Measurements from ENCODE around the gene CFAP68. TPM values are rescaled to one million over a fixed set of nuclear protein-coding genes. Genes with fewer than 3 reads are reported as not detected.

Gene CFAP68
- total and polyA plus RNA-seq, 2 of the 13 experiments (the other 11 are each of a cell fraction or from before 2014, with no cell fraction given), result 22.2 to 25.6 TPM

DNA sequence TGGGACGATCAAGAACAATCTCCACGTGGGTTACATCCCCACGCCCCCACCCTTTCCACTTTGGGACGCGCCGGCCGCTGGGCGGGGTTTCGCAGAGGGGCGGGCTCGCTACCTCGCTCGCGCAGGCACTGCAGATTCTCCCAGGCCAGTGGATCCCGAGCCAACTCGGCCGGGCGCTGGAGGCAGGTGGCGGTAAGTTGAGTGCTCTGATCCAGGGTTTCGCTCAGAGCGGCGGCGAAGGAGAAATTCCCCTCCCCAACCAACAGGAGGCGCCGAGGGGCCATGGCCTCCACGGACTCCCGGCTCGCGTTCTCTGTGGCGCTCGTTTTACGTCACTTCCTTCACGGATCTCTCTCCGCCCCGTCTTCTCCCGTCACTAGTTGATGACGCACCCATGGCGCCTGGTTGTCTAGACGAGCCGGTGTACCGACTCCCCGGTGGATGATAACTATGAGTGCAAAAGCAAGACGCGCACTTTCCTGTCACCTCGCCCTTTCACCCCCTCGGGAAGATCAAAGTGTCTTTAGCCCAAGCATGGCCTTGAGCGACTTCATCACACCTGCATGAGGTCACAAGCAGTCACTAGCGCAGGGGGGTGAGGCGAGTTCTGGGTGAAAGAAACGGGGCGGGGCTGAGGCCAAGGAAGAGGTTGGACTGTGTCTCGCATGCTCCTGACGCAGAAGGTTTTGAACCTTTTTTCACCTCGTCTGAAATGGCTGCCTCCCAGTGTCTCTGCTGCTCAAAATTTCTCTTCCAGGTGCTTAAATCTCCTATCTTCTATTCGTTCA lies at the start of gene CFAP68, which contains the start of gene FDXACB1 (continued):
- TF ChIP-seq, protein P1, sequence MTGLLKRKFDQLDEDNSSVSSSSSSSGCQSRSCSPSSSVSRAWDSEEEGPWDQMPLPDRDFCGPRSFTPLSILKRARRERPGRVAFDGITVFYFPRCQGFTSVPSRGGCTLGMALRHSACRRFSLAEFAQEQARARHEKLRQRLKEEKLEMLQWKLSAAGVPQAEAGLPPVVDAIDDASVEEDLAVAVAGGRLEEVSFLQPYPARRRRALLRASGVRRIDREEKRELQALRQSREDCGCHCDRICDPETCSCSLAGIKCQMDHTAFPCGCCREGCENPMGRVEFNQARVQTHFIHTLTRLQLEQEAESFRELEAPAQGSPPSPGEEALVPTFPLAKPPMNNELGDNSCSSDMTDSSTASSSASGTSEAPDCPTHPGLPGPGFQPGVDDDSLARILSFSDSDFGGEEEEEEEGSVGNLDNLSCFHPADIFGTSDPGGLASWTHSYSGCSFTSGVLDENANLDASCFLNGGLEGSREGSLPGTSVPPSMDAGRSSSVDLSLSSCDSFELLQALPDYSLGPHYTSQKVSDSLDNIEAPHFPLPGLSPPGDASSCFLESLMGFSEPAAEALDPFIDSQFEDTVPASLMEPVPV (CRISPR knock-in tag; IDR thresholded peaks at IDR 0.05), result peak; percentile 88; the same call in 1 of the 2 replicates
- TF ChIP-seq ASH2L (IDR thresholded peaks at IDR 0.05; ENCODE audit: insufficient read length, low read depth, low read length) (peak; percentile 87), ZNF557 (CRISPR knock-in tag; IDR thresholded peaks at IDR 0.05) (0 out of 2 replicates have a peak, but pooled peaks have one; percentile 40), KMT2B (CRISPR knock-in tag; IDR thresholded peaks at IDR 0.05) (peak; percentile 98), EHMT2 (IDR thresholded peaks at IDR 0.05; ENCODE audit: borderline replicate concordance, low read depth, low read length) (no peak; the same call in 1 of the 2 replicates), ETV5 (CRISPR knock-in tag; IDR thresholded peaks at IDR 0.05; ENCODE audit: borderline replicate concordance) (peak; percentile 49; the same call in 1 of the 2 replicates), RCOR2 (CRISPR knock-in tag; IDR thresholded peaks at IDR 0.05) (peak; percentile 27; the same call in 1 of the 2 replicates), ZNF563 (CRISPR knock-in tag; IDR thresholded peaks at IDR 0.05) (no peak), CAMTA2 (CRISPR knock-in tag; IDR thresholded peaks at IDR 0.05; ENCODE audit: borderline replicate concordance) (0 out of 2 replicates have a peak, but pooled peaks have one; percentile 33), REPIN1 (CRISPR knock-in tag; IDR thresholded peaks at IDR 0.05; ENCODE audit: borderline replicate concordance, low read depth) (peak; percentile 36; the same call in 1 of the 2 replicates)
- TF ChIP-seq, protein P2, sequence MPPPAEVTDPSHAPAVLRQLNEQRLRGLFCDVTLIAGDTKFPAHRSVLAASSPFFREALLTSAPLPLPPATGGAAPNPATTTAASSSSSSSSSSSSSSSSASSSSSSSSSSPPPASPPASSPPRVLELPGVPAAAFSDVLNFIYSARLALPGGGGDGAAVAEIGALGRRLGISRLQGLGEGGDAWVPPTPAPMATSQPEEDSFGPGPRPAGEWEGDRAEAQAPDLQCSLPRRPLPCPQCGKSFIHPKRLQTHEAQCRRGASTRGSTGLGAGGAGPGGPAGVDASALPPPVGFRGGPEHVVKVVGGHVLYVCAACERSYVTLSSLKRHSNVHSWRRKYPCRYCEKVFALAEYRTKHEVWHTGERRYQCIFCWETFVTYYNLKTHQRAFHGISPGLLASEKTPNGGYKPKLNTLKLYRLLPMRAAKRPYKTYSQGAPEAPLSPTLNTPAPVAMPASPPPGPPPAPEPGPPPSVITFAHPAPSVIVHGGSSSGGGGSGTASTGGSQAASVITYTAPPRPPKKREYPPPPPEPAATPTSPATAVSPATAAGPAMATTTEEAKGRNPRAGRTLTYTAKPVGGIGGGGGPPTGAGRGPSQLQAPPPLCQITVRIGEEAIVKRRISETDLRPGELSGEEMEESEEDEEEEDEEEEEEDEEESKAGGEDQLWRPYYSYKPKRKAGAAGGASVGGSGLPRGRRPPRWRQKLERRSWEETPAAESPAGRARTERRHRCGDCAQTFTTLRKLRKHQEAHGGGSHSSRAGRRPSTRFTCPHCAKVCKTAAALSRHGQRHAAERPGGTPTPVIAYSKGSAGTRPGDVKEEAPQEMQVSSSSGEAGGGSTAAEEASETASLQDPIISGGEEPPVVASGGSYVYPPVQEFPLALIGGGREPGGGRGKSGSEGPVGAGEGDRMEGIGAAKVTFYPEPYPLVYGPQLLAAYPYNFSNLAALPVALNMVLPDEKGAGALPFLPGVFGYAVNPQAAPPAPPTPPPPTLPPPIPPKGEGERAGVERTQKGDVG (CRISPR knock-in tag; IDR thresholded peaks at IDR 0.05; ENCODE audit: borderline replicate concordance), result peak; percentile 81; the same call in 1 of the 2 replicates
- TF ChIP-seq, protein P3, sequence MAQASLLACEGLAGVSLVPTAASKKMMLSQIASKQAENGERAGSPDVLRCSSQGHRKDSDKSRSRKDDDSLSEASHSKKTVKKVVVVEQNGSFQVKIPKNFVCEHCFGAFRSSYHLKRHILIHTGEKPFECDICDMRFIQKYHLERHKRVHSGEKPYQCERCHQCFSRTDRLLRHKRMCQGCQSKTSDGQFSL (CRISPR knock-in tag; IDR thresholded peaks at IDR 0.05), result peak; percentile 67; the same call in 1 of the 2 replicates
- TF ChIP-seq, protein P4, sequence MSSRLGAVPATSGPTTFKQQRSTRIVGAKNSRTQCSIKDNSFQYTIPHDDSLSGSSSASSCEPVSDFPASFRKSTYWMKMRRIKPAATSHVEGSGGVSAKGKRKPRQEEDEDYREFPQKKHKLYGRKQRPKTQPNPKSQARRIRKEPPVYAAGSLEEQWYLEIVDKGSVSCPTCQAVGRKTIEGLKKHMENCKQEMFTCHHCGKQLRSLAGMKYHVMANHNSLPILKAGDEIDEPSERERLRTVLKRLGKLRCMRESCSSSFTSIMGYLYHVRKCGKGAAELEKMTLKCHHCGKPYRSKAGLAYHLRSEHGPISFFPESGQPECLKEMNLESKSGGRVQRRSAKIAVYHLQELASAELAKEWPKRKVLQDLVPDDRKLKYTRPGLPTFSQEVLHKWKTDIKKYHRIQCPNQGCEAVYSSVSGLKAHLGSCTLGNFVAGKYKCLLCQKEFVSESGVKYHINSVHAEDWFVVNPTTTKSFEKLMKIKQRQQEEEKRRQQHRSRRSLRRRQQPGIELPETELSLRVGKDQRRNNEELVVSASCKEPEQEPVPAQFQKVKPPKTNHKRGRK (CRISPR knock-in tag; IDR thresholded peaks at IDR 0.05), result no peak
- TF ChIP-seq, protein P5, sequence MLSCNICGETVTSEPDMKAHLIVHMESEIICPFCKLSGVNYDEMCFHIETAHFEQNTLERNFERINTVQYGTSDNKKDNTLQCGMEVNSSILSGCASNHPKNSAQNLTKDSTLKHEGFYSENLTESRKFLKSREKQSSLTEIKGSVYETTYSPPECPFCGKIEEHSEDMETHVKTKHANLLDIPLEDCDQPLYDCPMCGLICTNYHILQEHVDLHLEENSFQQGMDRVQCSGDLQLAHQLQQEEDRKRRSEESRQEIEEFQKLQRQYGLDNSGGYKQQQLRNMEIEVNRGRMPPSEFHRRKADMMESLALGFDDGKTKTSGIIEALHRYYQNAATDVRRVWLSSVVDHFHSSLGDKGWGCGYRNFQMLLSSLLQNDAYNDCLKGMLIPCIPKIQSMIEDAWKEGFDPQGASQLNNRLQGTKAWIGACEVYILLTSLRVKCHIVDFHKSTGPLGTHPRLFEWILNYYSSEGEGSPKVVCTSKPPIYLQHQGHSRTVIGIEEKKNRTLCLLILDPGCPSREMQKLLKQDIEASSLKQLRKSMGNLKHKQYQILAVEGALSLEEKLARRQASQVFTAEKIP (CRISPR knock-in tag; IDR thresholded peaks at IDR 0.05; ENCODE audit: borderline replicate concordance), result no peak
- TF ChIP-seq, protein P6, sequence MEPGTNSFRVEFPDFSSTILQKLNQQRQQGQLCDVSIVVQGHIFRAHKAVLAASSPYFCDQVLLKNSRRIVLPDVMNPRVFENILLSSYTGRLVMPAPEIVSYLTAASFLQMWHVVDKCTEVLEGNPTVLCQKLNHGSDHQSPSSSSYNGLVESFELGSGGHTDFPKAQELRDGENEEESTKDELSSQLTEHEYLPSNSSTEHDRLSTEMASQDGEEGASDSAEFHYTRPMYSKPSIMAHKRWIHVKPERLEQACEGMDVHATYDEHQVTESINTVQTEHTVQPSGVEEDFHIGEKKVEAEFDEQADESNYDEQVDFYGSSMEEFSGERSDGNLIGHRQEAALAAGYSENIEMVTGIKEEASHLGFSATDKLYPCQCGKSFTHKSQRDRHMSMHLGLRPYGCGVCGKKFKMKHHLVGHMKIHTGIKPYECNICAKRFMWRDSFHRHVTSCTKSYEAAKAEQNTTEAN (CRISPR knock-in tag; conservative IDR thresholded peaks at IDR 0.05), result peak; percentile 48; the same call in 1 of the 2 replicates
